ENCODE results near the gene ZNF555.

ZNF555 gene

DNA sequence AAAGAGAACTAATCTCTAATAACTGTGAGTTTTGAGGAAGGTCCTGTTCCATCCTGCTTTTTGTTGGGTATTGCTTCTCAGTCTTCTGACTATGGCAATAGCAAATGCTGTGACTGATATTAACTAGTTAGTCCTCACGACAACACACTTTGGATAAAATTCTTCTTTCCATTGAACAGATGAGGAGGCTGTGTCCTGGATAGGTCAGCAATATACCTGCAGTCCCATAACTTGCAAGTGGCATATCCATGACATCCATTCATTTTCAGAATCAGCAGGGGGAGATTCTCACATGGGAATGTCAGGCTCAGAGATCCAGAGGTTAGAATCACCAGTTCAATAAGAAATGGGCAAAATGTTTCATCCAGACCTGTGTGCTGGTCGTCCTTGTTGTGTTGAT lies 14.3 kb upstream of the ZNF555 start:
- DNase-seq (ENCODE audit: low spot score) = no peak

- no peak for DNase-seq (ENCODE audit: low spot score)
Measured at GRCh38 chr19:2827840-2828489, 13.3 kb upstream of the ZNF555 start.

- DNase-seq (ENCODE audit: low spot score) = no peak
Measured at GRCh38 chr19:2834294-2834871, 6.9 kb upstream of the ZNF555 start.

DNA sequence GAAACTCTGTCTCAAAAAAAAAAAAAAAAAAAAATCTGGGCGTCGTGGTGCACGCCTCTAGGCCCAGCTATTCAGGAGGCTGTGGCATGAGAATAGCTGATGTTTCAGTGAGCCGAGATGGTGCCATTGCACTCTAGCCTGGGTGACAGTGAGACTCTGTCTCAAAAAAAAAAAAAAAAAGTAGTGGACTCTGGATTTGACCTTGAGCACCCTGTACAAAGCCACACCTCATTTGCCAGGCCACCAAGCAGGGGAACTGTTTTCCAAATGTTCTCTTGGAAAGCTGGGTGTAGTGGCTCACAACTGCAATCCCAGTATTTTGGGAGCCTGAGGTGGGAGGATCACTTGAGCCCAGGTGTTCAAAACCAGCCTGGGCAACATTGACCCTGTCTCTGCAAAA lies 3.8 kb upstream of the ZNF555 start:
- no peak for DNase-seq (ENCODE audit: low spot score)

DNA sequence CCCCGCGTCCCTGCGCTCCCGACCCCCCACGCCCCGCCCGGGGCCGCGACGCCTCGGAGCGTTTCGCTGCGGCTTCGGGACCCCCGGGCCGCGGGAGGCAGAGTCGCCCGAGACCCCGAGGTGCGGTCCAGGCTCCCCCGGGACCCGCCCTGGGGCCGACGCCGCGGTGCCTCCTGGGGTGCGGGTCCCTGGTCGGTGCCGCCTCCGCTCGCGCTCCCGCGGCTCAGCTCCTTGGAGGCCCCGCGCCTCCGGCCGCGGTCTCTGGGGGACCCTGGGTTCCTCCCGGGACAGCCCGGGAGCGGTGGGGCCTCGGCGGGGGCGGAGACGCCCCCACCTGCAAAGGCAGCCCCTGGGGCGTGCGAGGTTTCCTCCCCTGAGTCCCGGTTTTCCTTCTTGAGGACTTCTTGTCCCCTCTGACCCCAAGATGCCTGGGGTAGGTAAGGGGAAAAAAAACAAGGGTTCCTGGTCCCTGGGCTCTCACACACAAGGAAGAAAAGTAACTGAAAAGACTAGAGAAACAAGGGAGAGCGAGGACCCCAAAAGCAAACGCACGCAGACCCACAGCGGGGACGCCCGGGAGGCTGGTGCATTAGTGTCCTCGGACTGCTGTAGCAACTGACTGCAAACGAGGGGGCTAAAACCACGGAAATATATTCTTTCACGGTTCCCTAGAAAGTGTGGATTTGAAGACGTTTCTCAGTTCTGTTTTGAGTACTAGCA lies 740 bp downstream of the ZNF555 start:
- DNase-seq (ENCODE audit: low spot score) = no peak

- no peak for DNase-seq (ENCODE audit: low spot score)
Measured at GRCh38 chr19:2845107-2845506, 3.8 kb downstream of the ZNF555 start.

DNA sequence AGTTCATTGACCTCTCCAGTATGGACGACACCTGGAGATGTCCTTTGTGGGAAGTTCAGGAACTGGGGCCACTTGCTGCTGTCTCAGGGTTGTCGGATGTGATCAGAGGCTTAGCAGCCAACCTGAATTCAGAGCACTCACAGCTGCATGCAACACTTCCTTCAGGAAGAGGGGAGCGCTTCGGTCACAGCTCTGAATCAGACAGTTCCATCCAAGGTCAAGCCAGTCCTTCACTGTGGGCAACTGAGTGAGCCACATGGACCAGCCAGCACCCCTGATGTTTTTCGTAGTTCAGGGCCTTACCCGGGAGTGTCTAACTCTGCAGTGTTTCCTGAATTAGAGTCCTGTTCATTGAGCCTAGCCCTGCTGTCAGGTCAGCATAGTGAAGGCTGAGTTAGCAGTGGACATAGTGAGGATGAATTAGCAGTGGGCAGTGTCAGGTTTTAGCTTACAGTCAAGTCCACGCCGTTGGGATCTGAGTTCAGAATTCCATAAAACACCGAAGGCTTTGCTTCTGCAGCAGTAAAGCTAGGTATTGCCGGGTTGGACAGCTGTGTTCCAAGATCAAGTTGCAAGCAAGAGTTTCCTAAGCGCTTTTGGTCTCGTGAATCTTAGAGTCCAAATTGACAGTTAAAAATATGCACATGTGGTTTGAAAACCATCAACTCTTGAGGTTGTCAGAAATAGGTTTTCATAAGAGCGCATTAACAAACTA lies 5.1 kb downstream of the ZNF555 start:
- DNase-seq (ENCODE audit: low spot score) = no peak

GRCh38 chr19:2847507-2847906 lies 6.2 kb downstream of the ZNF555 start:
- DNase-seq (ENCODE audit: low spot score) = no peak

DNA sequence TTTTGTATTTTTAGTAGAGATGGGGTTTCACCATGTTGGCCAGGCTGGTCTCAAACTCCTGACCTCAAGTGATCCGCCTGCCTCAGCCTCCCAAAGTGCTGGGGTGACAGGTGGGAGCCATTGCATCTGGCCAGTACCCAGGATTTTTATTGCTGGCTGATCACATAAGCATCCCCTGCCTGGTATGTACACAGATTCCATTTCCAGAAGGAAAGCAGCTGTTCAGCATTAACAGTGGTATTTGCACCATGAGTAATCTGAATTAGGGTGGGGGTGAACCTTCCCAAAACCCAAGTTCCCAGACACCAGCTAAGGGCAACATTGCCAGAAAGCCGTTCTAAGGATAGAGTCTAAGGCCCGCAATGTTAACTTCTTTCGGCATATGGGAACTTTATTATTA lies 7.3 kb downstream of the ZNF555 start:
- no peak for DNase-seq (ENCODE audit: low spot score)

GRCh38 chr19:2850256-2850925 lies 9.1 kb downstream of the ZNF555 start:
- DNase-seq (ENCODE audit: low spot score) = no peak

DNA sequence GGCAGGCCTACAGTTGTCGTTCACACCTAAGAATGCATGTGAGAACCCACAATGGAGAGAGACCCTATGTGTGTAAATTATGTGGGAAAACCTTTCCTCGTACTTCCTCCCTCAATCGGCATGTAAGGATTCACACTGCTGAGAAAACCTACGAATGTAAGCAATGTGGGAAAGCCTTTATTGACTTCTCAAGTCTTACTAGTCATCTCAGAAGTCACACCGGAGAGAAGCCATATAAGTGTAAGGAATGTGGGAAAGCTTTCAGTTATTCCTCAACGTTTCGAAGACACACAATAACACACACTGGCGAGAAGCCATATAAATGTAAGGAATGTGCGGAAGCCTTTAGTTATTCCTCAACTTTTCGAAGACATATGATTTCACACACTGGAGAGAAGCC lies 11.3 kb downstream of the ZNF555 start:
- DNase-seq (ENCODE audit: low spot score) = no peak

DNA sequence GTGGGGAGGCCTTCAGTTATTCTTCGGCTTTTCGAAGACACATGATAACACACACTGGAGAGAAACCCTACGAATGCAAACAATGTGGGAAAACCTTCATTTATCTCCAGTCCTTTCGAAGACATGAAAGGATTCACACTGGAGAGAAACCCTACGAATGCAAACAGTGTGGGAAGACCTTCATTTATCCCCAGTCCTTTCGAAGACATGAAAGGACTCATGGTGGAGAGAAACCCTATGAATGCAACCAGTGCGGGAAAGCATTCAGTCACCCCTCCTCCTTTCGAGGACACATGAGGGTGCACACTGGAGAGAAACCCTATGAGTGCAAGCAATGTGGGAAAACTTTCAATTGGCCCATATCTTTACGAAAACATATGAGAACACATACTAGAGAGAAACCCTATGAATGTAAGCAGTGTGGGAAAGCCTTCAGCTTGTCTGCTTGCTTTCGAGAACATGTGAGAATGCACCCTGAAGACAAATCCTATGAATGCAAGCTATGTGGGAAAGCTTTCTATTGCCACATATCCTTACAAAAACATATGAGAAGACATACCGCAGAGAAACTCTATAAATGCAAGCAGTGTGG lies 11.8 kb downstream of the ZNF555 start:
- no peak for DNase-seq (ENCODE audit: low spot score)

- no peak for DNase-seq (ENCODE audit: low spot score)
Measured at GRCh38 chr19:2854849-2855248, 13.6 kb downstream of the ZNF555 start.

GRCh38 chr19:2856457-2857050 lies 15.3 kb downstream of the ZNF555 start:
- no peak for DNase-seq (ENCODE audit: low spot score)

GRCh38 chr19:2858864-2859263 lies 17.6 kb downstream of the ZNF555 start:
- DNase-seq (ENCODE audit: low spot score) = no peak

- no peak for DNase-seq (ENCODE audit: low spot score)
Measured at GRCh38 chr19:2863816-2864215, 22.5 kb downstream of the ZNF555 start.

DNA sequence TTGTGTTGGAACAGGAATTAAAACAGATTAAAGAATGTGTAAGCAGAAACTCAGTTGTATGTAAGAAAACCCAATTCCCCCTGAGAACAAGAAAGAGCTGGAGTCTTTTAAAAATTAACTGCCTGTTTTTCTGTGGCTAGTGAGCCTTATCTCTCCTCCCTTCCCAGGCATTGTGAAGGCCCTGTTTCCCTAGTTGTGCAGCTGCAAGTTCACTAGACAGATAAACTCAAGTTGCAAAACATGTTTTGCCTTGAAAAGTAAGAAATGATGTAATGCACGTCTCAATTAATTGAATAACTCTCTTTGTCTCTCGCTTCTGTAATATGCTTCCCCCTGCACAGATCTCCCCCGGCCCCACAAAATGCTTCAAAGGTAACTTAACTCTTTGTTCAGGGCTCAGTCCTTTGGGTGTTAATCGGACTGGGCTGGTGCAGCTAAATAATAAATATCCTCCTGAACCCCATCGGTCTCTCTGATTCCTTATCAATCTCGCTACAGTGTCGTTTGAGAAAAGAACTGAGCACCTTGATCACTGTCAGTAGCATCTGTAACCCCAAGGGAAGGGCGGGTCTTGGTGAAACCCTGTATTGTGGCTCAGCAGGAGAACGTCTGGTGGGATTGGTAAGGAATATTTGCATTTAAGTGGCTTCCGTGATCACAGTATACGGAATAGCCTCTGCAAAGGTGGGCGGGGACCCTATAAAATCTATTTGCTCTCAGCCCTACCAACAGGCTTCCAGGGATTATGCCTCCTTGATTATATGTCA lies 24.2 kb downstream of the ZNF555 start:
- no peak for DNase-seq (ENCODE audit: low spot score)

- DNase-seq (ENCODE audit: low spot score) = no peak
Measured at GRCh38 chr19:2866495-2867024, 25.3 kb downstream of the ZNF555 start.

DNA sequence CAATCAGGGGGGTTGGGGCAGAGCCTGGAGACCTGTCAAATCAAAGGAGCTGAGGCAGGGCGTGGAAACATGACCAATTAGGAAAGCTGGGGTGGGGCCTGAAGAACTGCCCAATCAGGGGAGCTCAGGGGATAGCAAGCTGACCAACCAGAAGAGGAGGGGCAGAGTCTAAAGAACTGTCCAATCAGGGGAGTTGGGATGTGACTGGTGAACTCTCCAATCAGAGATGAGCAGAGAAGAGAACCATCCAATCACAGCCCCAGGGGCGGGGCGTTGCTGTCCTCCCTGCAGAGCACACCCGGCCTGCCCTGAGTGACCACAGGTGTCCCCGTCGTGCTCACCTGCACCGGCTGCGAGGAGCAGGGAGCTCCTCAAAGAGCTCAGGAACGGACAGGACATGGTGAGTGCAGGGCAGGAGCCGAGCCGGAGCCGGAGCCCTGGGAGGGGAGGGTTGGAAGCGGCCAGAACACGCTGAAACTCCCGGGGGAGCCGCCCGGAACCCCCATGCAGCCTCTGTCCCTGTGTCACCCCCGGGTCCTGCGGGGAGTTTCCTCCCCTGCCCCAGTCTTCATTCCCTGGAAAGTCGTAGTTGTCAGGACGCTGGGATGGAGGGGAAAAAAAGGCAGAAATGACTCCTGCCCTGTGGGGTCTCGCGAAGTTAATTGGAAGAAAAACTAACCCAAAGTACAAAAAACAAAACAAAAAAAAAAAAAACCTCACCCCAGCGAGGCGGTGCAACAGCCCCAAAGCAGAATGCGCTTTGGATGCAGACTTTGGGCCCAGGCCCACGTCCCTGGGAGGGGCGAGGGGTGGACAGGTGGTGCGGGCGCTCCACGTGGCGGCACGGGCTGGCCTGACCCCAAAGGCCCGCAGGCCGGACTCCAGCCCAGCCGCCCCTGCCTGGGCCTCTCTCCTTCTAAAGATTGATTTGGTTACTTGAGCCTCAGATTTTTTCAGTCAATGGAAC lies 26.0 kb downstream of the ZNF555 start, which contains the start of gene ZNF556:
TSS of gene ZNF556 (plus strand) at position 311 of the 967 bp plus-strand sequence. CDS start at position 398, 87 bp downstream.
- peak; percentile 98 for DNase-seq (ENCODE audit: low spot score)

All from NAMALWA (cell line).